SK-N-SH treated with all-trans-retinoic acid at 6 μM for 48 hours (cell line): Measurements from ENCODE around the gene VSX2.

Experiments used
- ATAC-seq: fragments of 200-7000 bp; cut with Tn5 transposase; 3 replicates; pipeline ENCODE4 v1.9.1; 2020; ENCODE audit warnings: mild to moderate bottlenecking, moderate library complexity
- ARNTL ChIP-seq: fragments of 450-650 bp; formaldehyde crosslinking; IDR thresholded peaks from 2 replicates; pipeline ENCODE4 v1.5.0; 2020; ENCODE audit warnings: low read depth, mild to moderate bottlenecking, moderate library complexity, borderline replicate concordance
- BACH2 ChIP-seq: fragments of 250-450 bp; sonication (Bioruptor Pico); IDR thresholded peaks from 2 replicates; pipeline ENCODE4 v1.9.0; 2021; ENCODE audit warnings: mild to moderate bottlenecking, borderline replicate concordance
- CREB5 ChIP-seq: fragments of 250-450 bp; sonication (Bioruptor Pico); IDR thresholded peaks from 2 replicates; pipeline ENCODE4 v1.5.1; 2020; ENCODE audit warnings: low read depth, mild to moderate bottlenecking, moderate library complexity
- CSDC2 ChIP-seq: fragments of 250-450 bp; sonication (Bioruptor Pico); IDR thresholded peaks from 2 replicates; pipeline ENCODE4 v1.5.0; 2020; ENCODE audit warnings: mild to moderate bottlenecking, moderate library complexity
- CSRNP3 ChIP-seq: fragments of 250-450 bp; sonication (Bioruptor Pico); IDR thresholded peaks from 2 replicates; pipeline ENCODE4 v1.5.1; 2021; ENCODE audit warnings: mild to moderate bottlenecking, moderate library complexity
- ESRRG ChIP-seq: fragments of 250-450 bp; sonication (Bioruptor Pico); IDR thresholded peaks from 2 replicates; pipeline ENCODE4 v1.6.1; 2021; ENCODE audit warnings: mild to moderate bottlenecking
- GLIS3 ChIP-seq: fragments of 250-450 bp; sonication (Bioruptor Pico); IDR thresholded peaks from 2 replicates; pipeline ENCODE4 v1.5.0; 2020; ENCODE audit warnings: mild to moderate bottlenecking, moderate library complexity
- ISL1 ChIP-seq: fragments of 250-450 bp; sonication (Bioruptor Pico); IDR thresholded peaks from 2 replicates; pipeline ENCODE4 v2.1.2; 2022; ENCODE audit warnings: mild to moderate bottlenecking, moderate library complexity
- OSR1 ChIP-seq: fragments of 250-450 bp; sonication (Bioruptor Pico); IDR thresholded peaks from 2 replicates; pipeline ENCODE4 v1.8.0; 2022; ENCODE audit warnings: moderate library complexity, mild to moderate bottlenecking, inconsistent platforms
- PATZ1 ChIP-seq: fragments of 250-450 bp; sonication (Bioruptor Pico); IDR thresholded peaks from 2 replicates; pipeline ENCODE4 v1.8.0; 2020; ENCODE audit warnings: mild to moderate bottlenecking, moderate library complexity, borderline replicate concordance
- POU6F1 ChIP-seq: fragments of 250-450 bp; sonication (Bioruptor Pico); IDR thresholded peaks from 2 replicates; pipeline ENCODE4 v1.8.0; 2021; ENCODE audit warnings: low read depth, mild to moderate bottlenecking, moderate library complexity, borderline replicate concordance
- PPARA ChIP-seq: fragments of 250-450 bp; sonication (Bioruptor Pico); IDR thresholded peaks from 2 replicates; pipeline ENCODE4 v1.5.0; 2020; ENCODE audit warnings: mild to moderate bottlenecking, borderline replicate concordance
- RARB ChIP-seq: fragments of 250-450 bp; sonication (Bioruptor Pico); IDR thresholded peaks from 2 replicates; pipeline ENCODE4 v1.8.0; 2021; ENCODE audit warnings: mild to moderate bottlenecking, moderate library complexity
- SNAI2 ChIP-seq: fragments of 250-450 bp; sonication (Bioruptor Pico); IDR thresholded peaks from 2 replicates; pipeline ENCODE4 v1.5.0; 2020; ENCODE audit warnings: mild to moderate bottlenecking, moderate library complexity
- TCF4 ChIP-seq: fragments of 250-450 bp; sonication (Bioruptor Pico); IDR thresholded peaks from 2 replicates; pipeline ENCODE4 v1.8.0; 2021; ENCODE audit warnings: mild to moderate bottlenecking, moderate library complexity, borderline replicate concordance
- TOX ChIP-seq: fragments of 250-450 bp; sonication (Bioruptor Pico); IDR thresholded peaks from 2 replicates; pipeline ENCODE4 v1.8.0; 2021; ENCODE audit warnings: mild to moderate bottlenecking, moderate library complexity, borderline replicate concordance
- TSHZ2 ChIP-seq: fragments of 250-450 bp; sonication (Bioruptor Pico); IDR thresholded peaks from 2 replicates; pipeline ENCODE4 v1.5.0; 2020; ENCODE audit warnings: mild to moderate bottlenecking, moderate library complexity
- ZC3H10 ChIP-seq: fragments of 250-450 bp; sonication (Bioruptor Pico); IDR thresholded peaks from 2 replicates; pipeline ENCODE4 v1.5.1; 2021; ENCODE audit warnings: mild to moderate bottlenecking, moderate library complexity
- ZFP3 ChIP-seq: fragments of 250-450 bp; sonication (Bioruptor Pico); IDR thresholded peaks from 2 replicates; pipeline ENCODE4 v1.5.0; 2020; ENCODE audit warnings: mild to moderate bottlenecking, moderate library complexity
- ZFP30 ChIP-seq: fragments of 450-650 bp; formaldehyde crosslinking; IDR thresholded peaks from 2 replicates; pipeline ENCODE4 v1.5.0; 2022; ENCODE audit warnings: mild to moderate bottlenecking, moderate library complexity
- ZNF8 ChIP-seq: fragments of 450-650 bp; formaldehyde crosslinking; IDR thresholded peaks from 2 replicates; pipeline ENCODE4 v1.5.0; 2020; ENCODE audit warnings: mild to moderate bottlenecking, moderate library complexity

VSX2 gene

GRCh38 chr14:74293606-74294005, 54.4 kb downstream of the VSX2 start:
- ATAC-seq = no peak
- TF ChIP-seq ESRRG (no peak), PPARA (no peak), BACH2 (no peak), ARNTL (CRISPR knock-in tag) (no peak), GLIS3 (CRISPR knock-in tag) (no peak), TCF4 (CRISPR knock-in tag) (no peak), RARB (CRISPR knock-in tag) (no peak), CREB5 (CRISPR knock-in tag) (no peak), OSR1 (no peak), POU6F1 (CRISPR knock-in tag) (no peak), TSHZ2 (CRISPR knock-in tag) (no peak), CSRNP3 (CRISPR knock-in tag) (no peak), CSDC2 (CRISPR knock-in tag) (no peak), ZFP30 (no peak), TOX (CRISPR knock-in tag) (no peak), ZNF8 (CRISPR knock-in tag) (no peak), ZC3H10 (CRISPR knock-in tag) (no peak), ZFP3 (CRISPR knock-in tag) (no peak), PATZ1 (CRISPR knock-in tag) (no peak), SNAI2 (CRISPR knock-in tag) (no peak)
- TF ChIP-seq, all 23 proteins: peak for 0

GRCh38 chr14:74296037-74296467, 56.8 kb downstream of the VSX2 start:
- ATAC-seq = no peak
- TF ChIP-seq GLIS3 (CRISPR knock-in tag) (no peak), ISL1 (no peak), OSR1 (no peak), CSDC2 (CRISPR knock-in tag) (no peak), ZNF8 (CRISPR knock-in tag) (no peak), ZFP3 (CRISPR knock-in tag) (no peak), TSHZ2 (CRISPR knock-in tag) (no peak), BACH2 (no peak), ARNTL (CRISPR knock-in tag) (no peak), RARB (CRISPR knock-in tag) (no peak), TCF4 (CRISPR knock-in tag) (no peak), CSRNP3 (CRISPR knock-in tag) (no peak), CREB5 (CRISPR knock-in tag) (no peak), POU6F1 (CRISPR knock-in tag) (no peak), SNAI2 (CRISPR knock-in tag) (no peak), ESRRG (no peak), ZFP30 (no peak)
